ENCODE measurements around the gene ARVCF. TPM values are rescaled to one million over a fixed set of nuclear protein-coding genes. Genes with fewer than 3 reads are reported as not detected.
A peak's percentile ranks its signal among the peaks of the same experiment; 100 is the strongest.
"Not testable (repeated sequence)": the region's sequence is repeated elsewhere in the genome, so short reads cannot be mapped to it uniquely, and the experiment has no call there.

ARVCF gene
- total RNA-seq, 1 donor from 2014 or later = 4.1 TPM

DNA sequence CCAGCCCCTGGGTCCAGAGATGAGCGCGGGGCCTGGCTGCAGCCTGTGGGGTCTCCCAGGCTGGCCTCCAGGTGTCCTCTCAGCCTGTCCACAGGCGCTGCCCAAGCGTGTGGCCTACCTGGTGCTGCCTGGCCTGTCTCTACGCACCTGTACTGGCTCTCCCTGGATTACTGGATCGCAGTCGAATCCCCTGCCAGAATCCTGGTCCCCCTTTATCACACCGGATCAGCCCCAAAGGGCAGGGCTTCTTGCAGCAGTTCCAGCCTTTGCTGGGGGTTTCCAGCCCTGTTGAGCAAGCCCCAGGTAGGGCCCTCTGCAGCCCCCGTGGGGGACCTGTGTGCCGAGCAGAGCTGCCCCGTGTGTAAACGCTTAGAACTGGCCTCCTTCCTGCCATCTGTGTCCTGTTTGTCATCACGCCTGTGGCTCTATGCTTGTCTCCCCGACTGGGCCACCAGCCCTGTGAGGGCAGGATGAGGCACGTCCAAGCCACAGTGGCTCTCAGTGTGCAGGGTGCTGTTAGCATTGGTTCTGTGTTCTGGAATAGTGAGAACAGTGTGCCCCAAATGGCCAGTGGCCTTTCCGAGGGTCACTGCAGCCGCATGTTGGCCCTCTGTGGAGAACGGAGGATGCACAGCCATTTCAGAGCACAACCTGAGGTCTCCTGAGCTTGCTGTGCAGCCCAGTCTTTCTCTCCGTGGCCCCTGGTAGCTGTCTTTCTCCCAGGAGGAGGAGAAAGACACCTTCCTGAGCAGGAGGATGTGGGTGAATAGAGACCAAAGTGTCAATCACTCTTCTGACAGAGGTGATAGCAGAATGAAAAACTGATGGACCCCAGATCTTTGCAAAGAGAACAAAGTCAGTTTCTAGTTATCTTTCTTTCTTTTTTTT lies 61.1 kb downstream of the ARVCF start:
- Mint-ChIP-seq H3K36me3 (ENCODE audit: low read depth) (peaks cover 10% of the 10 kb centered on the region), H3K4me1 (peaks cover 7% of the 10 kb centered on the region), H3K27ac (peak overlapping the region; percentile 48), H3K4me3 (no peak overlapping the region), H3K27me3 (no peaks in the 10 kb centered on the region), H3K9me3 (no peaks in the 10 kb centered on the region)
- intact Hi-C loops (cut with micrococcal nuclease) = no loop called here
- no peak for DNase-seq

GRCh38 chr22:19951346-19951745 lies 65.3 kb downstream of the ARVCF start:
- intact Hi-C loops (cut with micrococcal nuclease) = no loop called here
- no peak for DNase-seq
- peaks cover 19% of the 10 kb centered on the region for H3K36me3 Mint-ChIP-seq (ENCODE audit: low read depth)
- H3K27ac Mint-ChIP-seq = peak overlapping the region; percentile 7
- H3K27me3 Mint-ChIP-seq = no peaks in the 10 kb centered on the region
- peaks cover 13% of the 10 kb centered on the region for H3K4me1 Mint-ChIP-seq
- H3K9me3 Mint-ChIP-seq = no peaks in the 10 kb centered on the region
- no peak overlapping the region for H3K4me3 Mint-ChIP-seq

- H3K4me3 Mint-ChIP-seq = no peak overlapping the region
- peaks cover 24% of the 10 kb centered on the region for H3K36me3 Mint-ChIP-seq (ENCODE audit: low read depth)
- intact Hi-C loops (cut with micrococcal nuclease) = no loop called here
- no peaks in the 10 kb centered on the region for H3K27me3 Mint-ChIP-seq
- H3K27ac Mint-ChIP-seq = no peak overlapping the region
- peaks cover 16% of the 10 kb centered on the region for H3K4me1 Mint-ChIP-seq
- DNase-seq = no peak
- no peaks in the 10 kb centered on the region for H3K9me3 Mint-ChIP-seq
These were observed 68.4 kb downstream of the ARVCF start for GRCh38 chr22:19948057-19948760.

DNA sequence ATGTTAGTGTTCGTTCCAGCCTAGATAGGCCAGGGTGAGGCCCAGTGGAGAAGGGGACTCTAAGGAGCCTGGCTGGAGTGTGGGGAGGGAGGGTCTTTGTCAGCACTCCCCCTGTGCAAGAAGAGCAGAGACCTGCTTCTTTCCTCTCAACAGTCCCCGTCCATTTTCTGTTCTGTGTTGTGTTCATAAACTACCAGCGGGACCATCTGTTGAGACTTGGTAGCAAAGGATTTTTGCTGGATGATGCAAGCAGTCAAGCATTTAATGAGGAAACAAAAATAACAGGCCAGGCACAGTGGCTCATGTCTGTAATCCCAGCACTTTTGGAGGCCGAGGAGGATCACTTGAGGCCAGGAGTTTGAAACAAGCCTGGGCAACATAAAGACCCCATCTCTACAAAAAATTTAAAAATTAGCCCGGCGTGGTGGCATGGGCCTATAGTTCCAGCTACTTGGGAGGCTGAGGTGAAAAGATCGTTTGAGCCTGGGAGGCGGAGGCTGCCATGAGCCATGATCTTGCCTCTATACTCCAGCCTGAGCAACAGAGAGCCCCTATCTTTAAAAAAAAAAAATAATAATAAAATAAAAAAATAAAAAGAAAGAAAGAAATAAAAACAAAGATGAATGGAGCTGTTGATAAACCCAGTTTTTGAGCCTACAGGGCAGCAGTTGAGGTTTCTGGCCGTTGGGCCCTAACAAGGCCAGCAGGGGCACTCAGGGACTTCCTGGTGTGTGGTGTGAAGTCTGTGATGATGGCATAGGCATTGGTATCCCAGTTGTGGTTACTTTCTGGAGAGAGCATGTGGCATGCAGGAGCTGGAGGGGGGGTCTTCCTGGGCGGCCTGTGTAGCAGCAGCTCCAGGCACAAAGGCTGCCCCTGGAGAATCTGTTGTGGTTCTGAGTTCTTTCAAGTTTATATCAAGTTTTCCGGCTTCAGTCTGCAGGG lies 73.3 kb downstream of the ARVCF start:
- no peaks in the 10 kb centered on the region for H3K27me3 Mint-ChIP-seq
- H3K36me3 Mint-ChIP-seq (ENCODE audit: low read depth) = peaks cover 12% of the 10 kb centered on the region
- DNase-seq = no peak
- peaks cover 33% of the 10 kb centered on the region for H3K4me1 Mint-ChIP-seq
- intact Hi-C loops (cut with micrococcal nuclease) = no loop called here
- peak overlapping the region; percentile 90 for H3K27ac Mint-ChIP-seq
- peak overlapping the region; percentile 97 for H3K4me3 Mint-ChIP-seq
- no peaks in the 10 kb centered on the region for H3K9me3 Mint-ChIP-seq

- peaks cover 13% of the 10 kb centered on the region for H3K36me3 Mint-ChIP-seq (ENCODE audit: low read depth)
- peak; percentile 71 for DNase-seq
- peaks cover 31% of the 10 kb centered on the region for H3K4me1 Mint-ChIP-seq
- peak overlapping the region; percentile 97 for H3K4me3 Mint-ChIP-seq
- H3K9me3 Mint-ChIP-seq = no peaks in the 10 kb centered on the region
- intact Hi-C loops (cut with micrococcal nuclease) = no loop called here
- peak overlapping the region; percentile 90 for H3K27ac Mint-ChIP-seq
- no peaks in the 10 kb centered on the region for H3K27me3 Mint-ChIP-seq
These were observed 74.2 kb downstream of the ARVCF start for GRCh38 chr22:19942157-19943081.

- intact Hi-C loops (cut with micrococcal nuclease) = loop anchor here (1.0 kb wide), 1 partner anchor 86 kb away; no protein-coding TSS in a partner anchor
- Mint-ChIP-seq H3K4me1 (peaks cover 27% of the 10 kb centered on the region), H3K27me3 (no peaks in the 10 kb centered on the region), H3K9me3 (peaks cover 2% of the 10 kb centered on the region), H3K27ac (peak within 1 kb of the TSS; percentile 90), H3K4me3 (peak within 1 kb of the TSS; percentile 97), H3K36me3 (ENCODE audit: low read depth) (peaks cover 16% of the 10 kb centered on the region)
- DNase-seq = peak; percentile 93
These were observed 75.1 kb downstream of the ARVCF start, which contains the start of the genes COMT and TXNRD2 for GRCh38 chr22:19941365-19942082. TSS of gene COMT (plus strand) at chr22:19941772. CDS start at chr22:19962527, 20,755 bp downstream. TSS of gene TXNRD2 (minus strand) at chr22:19941818. CDS start at chr22:19941803, 15 bp downstream.

GRCh38 chr22:19940536-19941364 lies 75.9 kb downstream of the ARVCF start:
- Mint-ChIP-seq H3K27ac (peak overlapping the region; percentile 79), H3K9me3 (peaks cover 6% of the 10 kb centered on the region), H3K4me3 (peak overlapping the region; percentile 97), H3K36me3 (ENCODE audit: low read depth) (peaks cover 22% of the 10 kb centered on the region), H3K27me3 (no peaks in the 10 kb centered on the region), H3K4me1 (peaks cover 25% of the 10 kb centered on the region)
- intact Hi-C loops (cut with micrococcal nuclease) = loop anchor here (1.0 kb wide), 1 partner anchor 85 kb away; no protein-coding TSS in a partner anchor
- no peak for DNase-seq

GRCh38 chr22:19937616-19938473 lies 78.8 kb downstream of the ARVCF start:
- Mint-ChIP-seq H3K27me3 (no peaks in the 10 kb centered on the region), H3K36me3 (ENCODE audit: low read depth) (peaks cover 22% of the 10 kb centered on the region), H3K27ac (no peak overlapping the region), H3K4me1 (peaks cover 14% of the 10 kb centered on the region), H3K9me3 (peaks cover 6% of the 10 kb centered on the region), H3K4me3 (no peak overlapping the region)
- intact Hi-C loops (cut with micrococcal nuclease) = no loop called here
- DNase-seq = no peak

DNA sequence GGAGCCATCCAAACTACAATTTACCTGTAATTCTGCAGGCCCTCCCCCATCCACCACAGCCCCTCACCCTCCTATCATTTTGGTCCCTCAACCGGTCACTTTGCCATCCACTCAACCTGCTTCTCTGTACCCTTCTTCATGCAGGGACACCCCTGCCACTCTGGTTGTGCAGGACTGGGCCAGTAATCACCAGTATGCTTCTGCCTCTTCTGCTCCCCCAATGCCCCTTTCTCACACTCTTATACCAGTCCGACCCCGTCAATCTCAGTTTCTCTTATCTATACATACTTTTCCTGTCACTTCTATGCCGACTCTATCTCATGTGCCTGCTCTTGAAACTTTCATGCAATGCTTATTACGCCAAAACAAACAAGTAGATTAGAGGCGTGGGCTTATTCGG lies 80.1 kb downstream of the ARVCF start:
- Mint-ChIP-seq H3K4me1 (peaks cover 8% of the 10 kb centered on the region), H3K9me3 (peaks cover 6% of the 10 kb centered on the region), H3K27ac (no peak overlapping the region), H3K27me3 (no peaks in the 10 kb centered on the region), H3K4me3 (no peak overlapping the region), H3K36me3 (ENCODE audit: low read depth) (peaks cover 20% of the 10 kb centered on the region)
- DNase-seq = no peak
- intact Hi-C loops (cut with micrococcal nuclease) = no loop called here

DNA sequence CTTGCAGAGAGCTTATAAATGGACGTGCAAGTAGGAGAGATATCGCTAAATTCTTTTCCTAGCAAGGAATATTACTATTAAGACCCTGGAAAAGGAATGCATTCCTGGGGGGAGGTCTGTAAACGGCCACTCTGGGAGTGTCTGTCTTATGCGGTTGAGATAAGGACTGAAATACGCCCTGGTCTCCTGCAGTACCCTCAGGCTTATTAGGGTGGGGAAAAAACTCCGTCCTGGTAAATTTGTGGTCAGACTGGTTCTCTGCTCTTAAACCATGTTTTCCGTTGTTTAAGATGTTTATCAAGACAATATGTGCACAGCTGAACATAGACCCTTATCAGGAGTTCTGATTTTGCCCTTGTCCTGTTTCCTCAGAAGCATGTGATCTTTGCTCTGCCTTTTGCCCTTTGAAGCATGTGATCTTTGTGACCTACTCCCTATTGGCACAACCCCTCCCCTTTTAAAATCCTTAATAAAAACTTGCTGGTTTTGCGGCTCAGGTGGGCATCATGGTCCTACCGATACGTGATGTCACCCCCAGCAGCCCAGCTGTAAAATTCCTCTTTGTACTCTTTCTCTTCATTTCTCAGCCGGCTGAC lies 81.4 kb downstream of the ARVCF start:
- H3K4me3 Mint-ChIP-seq; DNase-seq; H3K9me3 Mint-ChIP-seq; H3K27me3 Mint-ChIP-seq; intact Hi-C loops (cut with micrococcal nuclease); H3K27ac Mint-ChIP-seq; H3K4me1 Mint-ChIP-seq: not testable (repeated sequence)
- peaks cover 20% of the 10 kb centered on the region for H3K36me3 Mint-ChIP-seq (ENCODE audit: low read depth)

Measured in activated CD4-positive, alpha-beta T cell treated with anti-CD3 and anti-CD28 coated beads, Interleukin-2, amount 10 ng/mL, durations not matched to agents 24 days and 14 days (primary cell).